Germinal center (tissue), 1 donor: ENCODE measurements around the gene AAMP.
A peak's percentile ranks its signal among the peaks of the same experiment; 100 is the strongest.
"Not testable (repeated sequence)": the region's sequence is repeated elsewhere in the genome, so short reads cannot be mapped to it uniquely, and the experiment has no call there.

Source experiments
- DNase-seq: peaks from one replicate; pipeline ENCODE4 v3.0.0; 2012; ENCODE audit warnings: mixed read lengths, low spot score

Gene AAMP

DNA sequence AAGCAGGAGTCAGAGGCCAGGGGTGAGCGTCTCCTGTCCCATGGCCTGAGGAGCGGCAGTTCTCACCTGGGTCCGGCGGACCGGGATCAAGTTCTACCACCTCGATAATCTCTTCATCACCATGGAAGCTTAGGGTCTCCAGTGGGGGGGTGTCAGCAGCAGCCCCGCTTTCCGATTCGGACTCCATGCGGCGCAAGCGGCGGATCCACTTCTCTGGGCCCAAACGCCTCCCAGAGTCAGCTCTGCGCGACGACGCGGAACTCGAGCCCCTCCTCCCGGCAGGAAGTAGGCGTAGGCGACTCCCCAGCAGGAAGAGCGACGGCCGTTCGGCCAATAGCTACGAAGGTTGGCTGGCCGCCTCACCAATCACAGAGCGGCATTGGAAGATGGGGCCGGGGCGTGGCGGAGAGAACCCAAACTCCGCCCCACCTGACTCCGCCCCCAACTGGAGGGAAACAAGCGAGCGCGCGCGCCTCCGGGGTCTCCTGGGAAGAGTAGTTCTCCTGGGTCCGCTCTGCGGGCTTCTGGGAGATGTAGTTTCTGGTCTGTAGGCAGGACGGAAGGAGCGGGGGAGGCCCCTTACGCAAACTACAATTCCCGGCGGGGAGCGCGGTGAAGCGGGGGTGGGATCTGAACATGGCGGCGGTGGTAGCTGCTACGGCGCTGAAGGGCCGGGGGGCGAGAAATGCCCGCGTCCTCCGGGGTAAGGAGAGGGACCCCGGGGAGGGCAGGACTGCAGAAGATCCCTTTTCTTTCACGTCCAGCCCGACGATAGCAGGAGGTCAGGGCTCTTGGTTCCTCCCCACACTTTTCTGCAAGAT is at the start of gene AAMP, which contains the start of gene PNKD:
Gene AAMP, minus strand, starts transcription at position 238 of the 821 bp plus-strand sequence. Its CDS starts 51 bp downstream, at position 187.
Gene PNKD, plus strand, starts transcription at position 620 of the 821 bp plus-strand sequence. Its CDS starts 17 bp downstream, at position 637.
- peak; percentile 99 for DNase-seq

- no peak for DNase-seq
Measured at GRCh38 chr2:218318241-218318640, 48.3 kb upstream of the AAMP start.

GRCh38 chr2:218317835-218318234 is 47.9 kb upstream of the AAMP start:
- no peak for DNase-seq

GRCh38 chr2:218317303-218317630 is 47.3 kb upstream of the AAMP start:
- DNase-seq = no peak

GRCh38 chr2:218315397-218315796 is 45.5 kb upstream of the AAMP start:
- no peak for DNase-seq

DNA sequence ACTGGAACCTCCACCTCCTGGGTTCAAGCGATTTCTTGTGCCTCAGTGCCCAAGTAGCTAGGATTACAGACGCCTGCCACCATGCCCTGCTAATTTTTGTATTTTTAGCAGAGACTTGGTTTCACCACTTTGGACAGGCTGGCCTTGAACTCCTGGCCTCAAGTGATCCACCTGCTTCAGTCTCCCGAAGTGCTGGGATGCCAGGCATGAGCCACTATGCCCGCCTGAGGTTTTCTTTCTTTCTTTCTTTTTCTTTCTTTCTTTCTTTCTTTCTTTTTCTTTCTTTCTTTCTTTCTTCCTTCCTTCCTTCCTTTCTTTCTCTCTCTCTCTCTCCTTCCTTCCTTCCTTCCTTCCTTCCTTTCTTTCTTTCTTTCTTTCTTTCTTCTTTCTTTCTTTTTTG is 44.8 kb upstream of the AAMP start:
- DNase-seq = not testable (repeated sequence)

DNA sequence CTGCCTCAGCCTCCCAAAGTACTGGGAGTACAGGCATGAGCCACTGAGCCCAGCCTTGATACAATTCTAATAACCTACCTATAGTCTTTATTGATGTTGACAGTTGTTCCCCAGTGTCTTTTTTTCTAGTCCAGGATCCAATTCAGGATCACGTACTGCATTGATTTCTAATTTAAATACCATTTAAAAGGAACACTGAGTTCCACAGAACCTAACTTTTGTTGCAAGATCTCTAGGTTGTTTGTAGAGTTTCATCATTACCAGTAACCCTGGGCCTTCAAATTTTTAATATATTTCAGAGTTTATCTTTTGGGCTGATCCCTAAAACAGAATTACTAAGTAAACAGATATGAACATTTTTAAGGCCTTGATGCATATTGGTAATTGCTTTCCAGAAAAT is 43.4 kb upstream of the AAMP start:
- no peak for DNase-seq

- no peak for DNase-seq
Measured at GRCh38 chr2:218312267-218312756, 42.4 kb upstream of the AAMP start.

DNA sequence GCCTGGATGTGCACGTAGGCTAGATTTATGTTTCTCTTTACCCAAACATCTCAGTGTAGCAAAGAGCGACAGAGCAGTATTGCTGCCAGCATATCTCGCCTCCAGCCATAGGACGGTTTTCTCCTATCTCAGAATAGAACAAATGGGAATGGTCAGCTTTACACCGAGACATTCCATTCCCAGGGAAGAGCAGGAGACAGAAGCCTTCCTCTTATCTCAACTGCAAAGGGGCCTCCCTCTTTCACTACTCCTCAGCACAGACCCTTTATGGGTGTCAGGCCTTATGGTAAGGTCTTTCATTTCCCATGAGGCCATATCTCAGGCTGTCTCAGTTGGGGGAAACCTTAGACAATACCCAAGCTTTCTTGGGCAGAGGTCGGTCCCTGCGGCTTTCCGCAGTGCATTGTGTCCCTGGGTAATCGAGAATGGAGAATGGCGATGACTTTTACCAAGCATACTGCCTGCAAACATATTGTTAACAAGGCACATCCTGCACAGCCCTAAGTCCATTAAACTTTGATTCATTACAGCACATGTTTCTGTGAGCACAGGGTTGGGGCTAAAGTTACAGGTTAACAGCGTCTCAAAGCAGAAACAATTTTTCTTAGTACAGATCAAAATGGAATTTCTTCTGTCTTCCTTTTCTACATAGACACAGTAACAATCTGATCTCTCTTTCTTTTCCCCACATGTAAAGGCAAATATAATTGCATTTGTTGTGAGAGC is 41.8 kb upstream of the AAMP start:
- not testable (repeated sequence) for DNase-seq

GRCh38 chr2:218310853-218311540 is 41.1 kb upstream of the AAMP start:
- DNase-seq = no peak

GRCh38 chr2:218307415-218308090 is 37.6 kb upstream of the AAMP start:
- no peak for DNase-seq

DNA sequence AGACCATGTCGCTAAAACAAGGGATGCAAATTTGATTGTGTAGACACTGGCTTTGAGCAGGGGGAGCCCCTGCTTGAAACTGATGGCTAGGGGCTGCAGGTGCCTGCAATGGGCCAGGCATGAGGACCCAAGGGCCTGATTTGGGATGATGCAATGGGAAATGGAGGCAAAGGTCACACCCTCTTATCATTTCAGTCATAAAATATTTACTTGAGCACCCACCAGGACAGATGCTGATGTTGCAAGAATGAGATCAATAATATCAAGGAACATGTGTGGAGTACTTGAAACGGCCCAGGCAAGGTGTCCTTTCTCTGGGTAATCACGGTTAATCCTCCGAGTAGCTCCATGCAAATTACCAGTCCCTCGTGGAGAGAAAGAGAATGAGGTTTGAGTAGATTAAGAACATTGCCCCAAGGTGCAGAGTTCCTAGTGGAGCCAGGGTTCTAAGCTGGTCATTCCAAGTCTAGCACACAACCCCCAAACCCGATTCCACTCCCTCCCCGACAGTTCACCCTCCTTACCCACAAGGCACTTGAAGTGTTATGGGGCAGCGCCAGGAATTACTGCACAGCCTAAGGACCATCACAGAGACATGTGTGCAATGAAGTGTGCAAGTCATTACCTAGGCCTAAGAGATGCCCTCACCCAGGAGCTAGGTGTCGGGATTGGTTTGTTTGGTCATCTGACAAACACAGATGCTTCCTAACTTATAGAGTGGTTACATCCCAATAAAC is 36.4 kb upstream of the AAMP start:
- DNase-seq = no peak

- DNase-seq = no peak
Measured at GRCh38 chr2:218305383-218305782, 35.4 kb upstream of the AAMP start.

- DNase-seq = peak; percentile 63
Measured at GRCh38 chr2:218301176-218301819, 31.4 kb upstream of the AAMP start.

- no peak for DNase-seq
Measured at GRCh38 chr2:218300141-218300540, 30.2 kb upstream of the AAMP start.

DNA sequence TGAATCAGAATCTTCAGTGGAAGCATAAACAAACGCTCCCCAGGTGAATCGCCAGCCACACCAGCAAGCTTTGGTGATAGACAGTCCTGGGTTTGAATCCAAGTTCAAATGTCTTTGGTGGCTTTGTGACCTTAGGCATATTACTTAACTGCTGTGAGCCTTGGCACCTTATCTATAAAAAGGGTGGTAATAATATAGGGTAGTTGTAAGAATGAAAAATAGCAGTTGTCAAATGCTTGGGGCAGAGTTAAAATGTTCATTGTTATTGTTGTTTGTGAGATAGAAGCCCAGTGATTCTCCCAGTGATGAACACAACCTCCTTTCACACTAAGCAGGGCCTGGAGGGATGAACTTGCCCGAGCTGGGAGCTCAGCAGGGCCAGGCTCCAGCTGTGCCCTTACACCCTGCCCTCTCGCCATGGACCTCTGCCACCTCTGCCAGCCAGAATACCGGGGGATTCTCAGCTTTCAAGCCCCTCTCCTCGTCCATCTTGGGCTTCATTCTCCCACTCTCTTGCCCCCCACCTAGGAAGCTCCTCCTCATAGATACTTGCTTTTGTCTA is 28.5 kb upstream of the AAMP start:
- DNase-seq = no peak

DNA sequence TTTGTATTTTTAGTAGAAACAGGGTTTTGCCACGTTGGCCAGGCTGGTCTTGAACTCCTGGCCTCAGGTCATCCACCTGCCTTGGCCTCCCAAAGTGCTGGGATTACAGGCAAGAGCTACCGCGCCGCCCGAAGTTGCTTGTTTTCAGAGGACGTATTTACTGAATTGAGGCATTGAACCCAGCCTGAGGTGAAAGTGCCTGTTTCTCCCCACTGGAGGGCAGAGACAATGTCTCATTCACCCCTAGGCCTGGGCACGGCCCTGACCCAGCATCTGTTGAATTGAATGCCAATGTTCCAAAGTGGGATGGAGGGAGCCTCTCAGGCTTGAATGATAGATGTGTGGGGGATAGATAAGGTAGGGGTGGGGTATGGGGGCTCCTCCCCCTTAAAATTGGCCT is 26.9 kb upstream of the AAMP start:
- no peak for DNase-seq

DNA sequence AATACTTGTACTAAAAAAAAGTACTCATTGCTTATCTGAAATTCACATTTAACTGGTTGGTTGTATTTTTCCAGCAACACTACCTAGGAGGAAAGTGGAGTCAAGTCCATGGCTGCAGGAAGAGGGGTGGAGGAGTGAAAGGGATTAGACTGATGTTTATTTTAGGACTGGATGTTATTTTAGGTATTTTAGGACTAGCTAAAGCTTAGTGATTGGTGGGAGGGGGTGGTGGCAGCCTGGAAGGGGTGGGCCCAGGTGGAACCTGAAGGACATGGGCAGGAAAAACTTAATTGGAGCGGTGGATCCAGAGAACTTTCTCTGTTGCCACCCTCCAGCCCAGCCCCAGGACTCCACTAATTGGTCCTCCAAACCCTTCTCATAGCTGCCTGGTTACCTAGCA is 26.3 kb upstream of the AAMP start:
- no peak for DNase-seq

DNA sequence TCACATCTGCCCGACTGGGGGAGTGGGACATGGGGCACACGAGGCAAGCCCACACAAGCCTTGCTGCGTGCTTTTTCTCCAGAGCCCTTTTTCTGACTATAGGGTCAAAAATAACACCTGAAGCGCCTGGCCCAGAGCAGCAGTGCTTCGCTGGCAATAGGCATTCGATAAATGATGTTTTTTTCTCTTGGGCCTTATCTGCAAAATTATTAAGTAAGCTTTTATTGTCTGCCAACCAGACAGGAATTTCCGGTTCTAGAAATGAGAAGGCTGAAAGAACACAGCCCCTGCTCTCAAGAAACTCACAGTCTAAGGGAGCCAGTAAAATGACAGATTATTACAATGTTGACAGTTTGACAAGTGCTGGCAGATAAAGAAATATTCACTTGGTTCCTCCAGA is 25.1 kb upstream of the AAMP start:
- no peak for DNase-seq

DNA sequence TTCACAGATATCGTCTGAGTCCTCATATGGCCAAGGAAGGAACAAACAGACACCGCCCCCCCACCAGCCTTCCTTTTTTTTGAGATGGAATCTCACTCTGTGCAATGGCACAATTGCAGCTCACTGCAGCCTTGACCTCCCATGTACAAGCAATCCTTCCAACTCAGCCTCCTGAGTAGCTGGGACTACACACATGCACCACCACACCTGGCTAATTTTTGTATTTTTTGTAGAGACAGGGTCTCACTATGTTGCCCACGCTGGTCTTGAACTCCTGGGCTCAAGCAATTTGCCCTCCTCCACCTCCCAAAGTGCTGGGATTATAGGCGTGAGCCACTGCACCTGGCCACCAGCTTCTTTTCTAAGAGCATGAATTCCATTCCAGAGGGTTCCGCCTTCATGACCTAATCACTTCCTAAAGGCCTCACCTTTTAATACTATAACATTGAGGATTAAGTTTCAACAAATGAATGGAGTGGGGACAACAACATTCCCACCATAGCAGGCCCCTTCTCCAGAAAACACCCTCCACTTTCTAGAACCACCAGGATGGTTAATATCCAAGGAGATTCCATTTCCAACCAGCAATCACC is 24.6 kb upstream of the AAMP start:
- DNase-seq = no peak
